ACHN (cell line): Measurements from ENCODE around the gene LRRC8E.
"Not testable (repeated sequence)": the region's sequence is repeated elsewhere in the genome, so short reads cannot be mapped to it uniquely, and the experiment has no call there.

Source experiments
- DNase-seq: peaks from one replicate; pipeline ENCODE4 v3.0.0-alpha.2; 2015
- in situ Hi-C: cut with HindIII; loops from 2 replicates; pipeline ENCODE4 v1.10.0; 2017; ENCODE audit warnings: low sequenced_read_pairs, low pct_ligation_motif_present, low pct_unique_long_range_greater_than_20kb

The LRRC8E gene

GRCh38 chr19:7877249-7877836 lies 11.0 kb upstream of the LRRC8E start:
- in situ Hi-C loops = no loop called here

GRCh38 chr19:7879111-7879807 lies 9.1 kb upstream of the LRRC8E start:
- DNase-seq = no peak
- in situ Hi-C loops = no loop called here

More at GRCh38 chr19:7877249-7877836, 11.0 kb upstream of the LRRC8E start:
- no peak for DNase-seq

GRCh38 chr19:7879836-7880235 lies 8.5 kb upstream of the LRRC8E start:
- no peak for DNase-seq
- in situ Hi-C loops = no loop called here

- in situ Hi-C loops = no loop called here
- no peak for DNase-seq
Observed at GRCh38 chr19:7881910-7882309, 6.4 kb upstream of the LRRC8E start.

GRCh38 chr19:7883105-7883504 lies 5.2 kb upstream of the LRRC8E start:
- in situ Hi-C loops = no loop called here
- no peak for DNase-seq

- no peak for DNase-seq
- in situ Hi-C loops = no loop called here
Observed at GRCh38 chr19:7883796-7884570, 4.3 kb upstream of the LRRC8E start.

- in situ Hi-C loops = no loop called here
- no peak for DNase-seq
Observed at GRCh38 chr19:7885818-7886217, 2.5 kb upstream of the LRRC8E start.

GRCh38 chr19:7887408-7888144 lies 734 bp upstream of the LRRC8E start:
- in situ Hi-C loops = no loop called here
- DNase-seq = no peak

- DNase-seq = peak; percentile 26
- in situ Hi-C loops = no loop called here
Observed at GRCh38 chr19:7888826-7889217, 512 bp downstream of the LRRC8E start.

GRCh38 chr19:7893362-7894101 lies 5.2 kb downstream of the LRRC8E start:
- in situ Hi-C loops = not testable (repeated sequence)
- peak; percentile 69 for DNase-seq

- no peak for DNase-seq
- in situ Hi-C loops = no loop called here
Observed at GRCh38 chr19:7894612-7895309, 6.5 kb downstream of the LRRC8E start.

- DNase-seq = no peak
- in situ Hi-C loops = no loop called here
Observed at GRCh38 chr19:7895565-7895964, 7.3 kb downstream of the LRRC8E start.

- in situ Hi-C loops = no loop called here
- DNase-seq = no peak
Observed at GRCh38 chr19:7897292-7897691, 9.0 kb downstream of the LRRC8E start.

- DNase-seq = no peak
- in situ Hi-C loops = no loop called here
Observed at GRCh38 chr19:7898967-7899366, 10.7 kb downstream of the LRRC8E start.

GRCh38 chr19:7899751-7900378 lies 11.6 kb downstream of the LRRC8E start:
- in situ Hi-C loops = no loop called here
- no peak for DNase-seq

GRCh38 chr19:7900401-7900870 lies 12.1 kb downstream of the LRRC8E start:
- no peak for DNase-seq

GRCh38 chr19:7900931-7901330 lies 12.6 kb downstream of the LRRC8E start:
- in situ Hi-C loops = no loop called here
- DNase-seq = no peak

More at GRCh38 chr19:7900401-7900870, 12.1 kb downstream of the LRRC8E start:
- in situ Hi-C loops = no loop called here
